GM10266 (cell line): ENCODE data around the gene GDI2.
"Not testable (repeated sequence)": the region's sequence is repeated elsewhere in the genome, so short reads cannot be mapped to it uniquely, and the experiment has no call there.

Experiments
- DNase-seq: peaks from one replicate; pipeline ENCODE4 v3.0.0; 2012; ENCODE audit errors: extremely low spot score
- TF ChIP-seq, protein P1 (sequence below): IDR thresholded peaks from 2 replicates; pipeline ENCODE4 v1.5.1; 2012; ENCODE audit warnings: mild to moderate bottlenecking, low read depth; ENCODE audit not compliant: control insufficient read depth, insufficient read depth; ENCODE audit errors: missing control alignments

The GDI2 gene

DNA sequence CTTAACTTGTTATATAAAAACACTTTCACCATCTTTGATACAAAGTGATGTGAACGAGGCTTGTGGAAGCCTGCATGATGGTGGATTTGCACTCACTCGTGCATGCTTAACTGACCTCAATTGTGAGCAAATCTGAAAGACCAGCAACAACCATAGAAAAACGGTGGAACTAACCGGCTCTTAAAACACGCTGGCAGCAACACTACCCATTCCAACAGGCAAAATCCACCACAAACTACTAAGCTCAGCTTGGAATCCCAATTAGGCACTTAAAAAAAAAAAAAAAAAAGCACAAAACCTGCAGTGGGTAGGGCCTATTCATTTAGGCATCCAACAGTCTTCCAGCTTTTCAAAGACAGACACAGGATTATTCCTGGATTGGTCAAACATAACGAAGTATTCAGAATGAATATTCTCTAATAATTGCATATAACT is 1.8 kb downstream of the GDI2 start:
- DNase-seq: no peak
- TF ChIP-seq, protein P1, sequence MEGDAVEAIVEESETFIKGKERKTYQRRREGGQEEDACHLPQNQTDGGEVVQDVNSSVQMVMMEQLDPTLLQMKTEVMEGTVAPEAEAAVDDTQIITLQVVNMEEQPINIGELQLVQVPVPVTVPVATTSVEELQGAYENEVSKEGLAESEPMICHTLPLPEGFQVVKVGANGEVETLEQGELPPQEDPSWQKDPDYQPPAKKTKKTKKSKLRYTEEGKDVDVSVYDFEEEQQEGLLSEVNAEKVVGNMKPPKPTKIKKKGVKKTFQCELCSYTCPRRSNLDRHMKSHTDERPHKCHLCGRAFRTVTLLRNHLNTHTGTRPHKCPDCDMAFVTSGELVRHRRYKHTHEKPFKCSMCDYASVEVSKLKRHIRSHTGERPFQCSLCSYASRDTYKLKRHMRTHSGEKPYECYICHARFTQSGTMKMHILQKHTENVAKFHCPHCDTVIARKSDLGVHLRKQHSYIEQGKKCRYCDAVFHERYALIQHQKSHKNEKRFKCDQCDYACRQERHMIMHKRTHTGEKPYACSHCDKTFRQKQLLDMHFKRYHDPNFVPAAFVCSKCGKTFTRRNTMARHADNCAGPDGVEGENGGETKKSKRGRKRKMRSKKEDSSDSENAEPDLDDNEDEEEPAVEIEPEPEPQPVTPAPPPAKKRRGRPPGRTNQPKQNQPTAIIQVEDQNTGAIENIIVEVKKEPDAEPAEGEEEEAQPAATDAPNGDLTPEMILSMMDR: no peak

DNA sequence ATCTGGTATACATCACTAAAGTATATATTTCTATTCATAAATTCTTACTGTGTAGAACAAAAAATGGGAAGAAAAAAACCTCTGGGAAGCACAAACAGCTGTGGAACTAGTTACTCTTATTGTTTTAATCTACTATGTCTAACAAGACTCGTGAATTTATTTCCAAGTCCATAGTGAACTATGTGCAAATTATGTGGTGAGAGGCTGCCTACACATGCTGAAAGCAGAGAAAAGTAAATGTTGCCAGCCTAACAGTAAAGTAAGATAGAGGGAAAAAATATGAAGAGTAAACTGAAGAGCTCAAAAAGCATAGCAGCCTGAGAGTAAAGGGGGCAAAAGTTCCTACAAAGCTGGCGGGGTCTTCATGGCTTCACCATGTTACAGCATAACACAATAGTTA is 3.0 kb downstream of the GDI2 start:
- no peak for DNase-seq
- TF ChIP-seq, protein P1: no peak

DNA sequence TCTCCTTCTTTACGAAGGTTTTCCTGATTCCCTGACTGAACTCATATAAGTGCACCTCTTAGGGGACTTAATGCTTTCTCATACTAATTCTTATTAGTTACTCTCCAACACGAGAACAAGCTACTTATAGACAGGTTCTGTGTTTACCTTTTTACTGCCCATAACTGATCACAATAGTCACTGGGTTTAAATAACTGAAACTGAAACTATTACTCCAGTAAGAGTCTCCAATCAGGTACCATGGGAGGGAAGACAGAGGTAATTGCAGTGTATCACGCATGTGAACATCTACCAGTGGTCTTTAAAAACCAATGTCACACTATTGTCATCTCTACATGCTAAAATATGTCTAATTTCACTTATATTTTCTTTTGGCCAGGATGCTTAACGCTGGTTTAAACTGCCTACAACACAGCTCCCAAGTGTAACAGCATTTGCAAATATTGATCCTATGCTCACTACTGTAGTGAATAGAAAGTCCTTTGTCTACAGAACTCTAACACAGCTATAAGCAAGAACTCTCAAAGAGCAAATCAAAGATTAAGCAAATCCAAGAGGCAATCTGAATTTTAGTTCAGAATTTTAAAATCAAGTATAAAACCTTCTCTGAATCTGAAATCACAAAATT is 3.6 kb downstream of the GDI2 start:
- TF ChIP-seq, protein P1: no peak
- no peak for DNase-seq

DNA sequence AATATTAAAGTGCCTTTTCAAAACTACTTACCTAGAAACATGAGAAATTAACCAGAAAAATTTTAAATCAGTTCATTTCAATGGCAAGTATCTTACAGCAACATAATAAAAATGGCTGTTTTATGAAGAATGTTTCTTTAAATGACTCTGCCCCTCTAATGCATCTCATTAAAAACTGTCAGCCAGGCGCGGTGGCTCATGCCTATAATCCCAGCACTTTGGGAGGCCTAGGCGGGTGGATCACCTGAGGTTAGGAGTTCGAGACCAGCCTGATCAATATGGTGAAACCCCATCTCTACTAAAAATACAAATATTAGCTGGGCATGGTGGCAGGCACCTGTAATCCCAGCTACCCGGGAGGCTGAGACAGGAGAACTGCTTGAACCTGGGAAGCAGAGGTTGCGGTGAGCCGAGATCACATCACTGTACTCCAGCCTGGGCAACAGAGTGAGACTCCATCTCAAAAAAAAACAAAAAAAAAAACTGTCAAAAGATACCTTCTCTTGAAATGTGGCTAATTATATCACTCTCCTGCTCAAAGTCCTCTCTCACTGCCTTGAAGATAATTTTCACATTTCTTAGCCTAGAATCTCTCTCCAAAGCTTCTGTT is 4.3 kb downstream of the GDI2 start:
- DNase-seq: not testable (repeated sequence)

DNA sequence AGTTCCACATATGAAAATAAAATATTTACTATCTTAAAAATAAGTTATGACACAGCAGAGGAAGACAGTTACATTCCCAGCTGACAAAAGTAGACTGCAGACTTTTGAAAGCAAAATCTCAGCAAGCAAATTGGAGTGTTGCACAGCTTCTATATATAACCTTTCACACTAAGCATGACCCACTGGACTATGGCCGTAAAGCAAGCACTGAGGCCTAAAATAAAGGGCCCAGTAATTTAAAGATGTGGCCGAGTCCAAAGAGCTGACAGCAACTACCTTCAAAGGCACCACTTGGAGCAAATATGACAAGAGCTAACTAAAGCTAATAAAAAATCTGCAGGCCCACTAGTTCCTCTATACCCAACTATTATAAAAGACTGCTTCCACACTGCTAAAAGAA is 6.5 kb downstream of the GDI2 start:
- TF ChIP-seq, protein P1: no peak
- no peak for DNase-seq

DNA sequence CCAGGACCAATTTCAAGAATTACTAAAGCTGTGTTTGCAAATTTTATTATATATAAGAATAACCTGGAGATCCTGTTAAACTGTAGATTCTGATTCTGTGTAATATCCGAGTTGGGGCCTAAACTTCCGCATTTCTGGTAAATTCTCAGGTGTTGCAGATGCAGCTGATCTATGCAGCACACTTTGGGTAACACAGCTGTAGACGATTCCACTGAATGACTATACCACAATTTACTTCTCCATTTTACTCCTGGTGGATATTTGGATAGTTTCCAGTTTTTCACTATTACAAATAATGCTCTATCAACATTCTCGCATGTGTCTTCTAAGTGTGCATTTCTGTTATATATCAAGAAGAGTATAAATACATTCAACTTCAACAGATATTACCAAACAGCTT is 7.5 kb downstream of the GDI2 start:
- no peak for DNase-seq
- TF ChIP-seq, protein P1: no peak

DNA sequence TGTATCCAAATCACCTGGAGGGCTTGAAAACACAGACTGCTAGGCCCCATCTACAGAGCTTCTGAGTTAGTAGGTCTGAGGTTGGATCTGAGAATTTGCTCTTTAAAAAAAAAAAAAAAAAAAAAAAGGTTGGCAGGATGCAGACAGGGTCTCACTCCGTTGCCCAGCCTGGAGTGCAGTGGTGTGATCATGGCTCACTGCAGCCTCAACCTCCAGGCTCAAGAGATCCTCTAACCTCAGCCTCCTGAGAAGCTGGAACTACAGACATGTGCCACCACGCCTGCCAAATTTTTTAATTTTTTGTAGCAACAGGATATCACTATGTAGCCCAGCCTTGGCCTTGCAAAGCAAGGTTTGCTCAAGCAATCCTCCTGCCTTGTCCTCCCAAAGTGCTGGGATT is 8.0 kb downstream of the GDI2 start:
- no peak for DNase-seq
- TF ChIP-seq, protein P1: no peak

DNA sequence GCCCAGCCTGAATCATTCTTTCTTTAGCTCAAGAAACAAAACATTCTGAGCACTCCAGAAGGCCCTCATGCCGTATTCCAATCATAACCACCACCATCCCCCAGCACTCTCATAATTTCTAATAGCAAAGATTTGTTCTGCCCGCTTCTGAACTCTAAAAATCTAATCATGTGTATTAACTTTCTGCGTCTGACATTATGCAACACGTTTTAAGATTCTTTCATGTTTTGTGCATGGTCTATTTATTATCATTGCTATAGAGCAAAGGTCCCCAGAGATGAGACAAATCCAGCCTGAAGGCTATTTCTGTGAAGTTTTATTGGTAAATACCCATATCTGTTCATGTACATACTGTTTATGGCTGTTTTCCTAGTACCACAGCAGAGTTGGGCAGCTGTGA is 8.8 kb downstream of the GDI2 start:
- TF ChIP-seq, protein P1: no peak
- DNase-seq: no peak
